ENCODE results near the gene DYNC2I2. TPM values are rescaled to one million over a fixed set of nuclear protein-coding genes. Genes with fewer than 3 reads are reported as not detected.

DYNC2I2 gene
- total and polyA plus RNA-seq, 2 donors (not counting 3 experiments of a cell fraction or from before 2014, with no cell fraction given) = 73.6 to 82.6 TPM

GRCh38 chr9:128705051-128705965 is 48.7 kb upstream of the DYNC2I2 start:
- FAIRE-seq = no peak
- no peaks in the 10 kb centered on the region for H4K20me1 ChIP-seq (replicated peaks; ENCODE audit: control insufficient read depth, extremely low read depth, insufficient read depth, low read length)
- no peaks in the 10 kb centered on the region for H3K9me1 ChIP-seq (replicated peaks; ENCODE audit: control insufficient read depth, extremely low read depth, insufficient read depth, low read length)
- H3K4me2 ChIP-seq (ENCODE audit: insufficient read depth, low read length) = no peak overlapping the region
- dilution Hi-C loops (cut with MboI; ENCODE audit: extremely low pct_ligation_motif_present, low sequenced_read_pairs) (no loop called here), intact Hi-C loops (cut with micrococcal nuclease) (no loop called here)
- peaks cover 2 to 4% of the 10 kb centered on the region in 2 experiments for H3K36me3 ChIP-seq (ENCODE audit: control insufficient read depth in 2 of 2, extremely low read depth in 1 of 2, insufficient read depth in 2 of 2, low read length in 2 of 2)
- ChIA-PET POLR2A (interaction anchor here (0.5 kb wide), 1 partner anchor 11 kb away, joined by 6 read pairs; no protein-coding TSS in a partner anchor), CTCF (interaction anchor here (2.1 kb wide), 1 partner anchor 19 kb away, joined by 7 read pairs; the partner anchor contains the start of gene ZDHHC12)
- H3K4me3 ChIP-seq (replicated peaks in 1 of 3; ENCODE audit: insufficient read depth in 1 of 3, low read depth in 1 of 3, low read length in 3 of 3) = no peak overlapping the region
- BruUV-seq (replicated peaks) = no TSS peak
- no peak overlapping the region for H2AFZ ChIP-seq (ENCODE audit: low read depth, low read length)
- H3K27me3 ChIP-seq (ENCODE audit: control insufficient read depth in 2 of 2, insufficient read depth in 2 of 2, low read length in 2 of 2) = no peaks in the 10 kb centered on the region
- H3K9ac ChIP-seq (replicated peaks; ENCODE audit: extremely low read depth, insufficient read depth, low read length) = no peak overlapping the region
- no peak for DNase-seq (ENCODE audit: low read depth, low spot score)
- H3K4me1 ChIP-seq (ENCODE audit: control insufficient read depth, extremely low read depth, insufficient read depth, low read length) = peaks cover 14% of the 10 kb centered on the region
- peaks cover 10% of the 10 kb centered on the region for H3K79me2 ChIP-seq (ENCODE audit: control insufficient read depth, insufficient read depth, low read length)
- H3K27ac ChIP-seq (ENCODE audit: insufficient read depth, low read depth, low read length) = no peak overlapping the region
- TF ChIP-seq GATA2 (IDR thresholded peaks at IDR 0.05; ENCODE audit: insufficient read depth, insufficient read length, low read depth, low read length) = no peak
- no peak for TF ChIP-seq POLR2A (IDR thresholded peaks at IDR 0.05; ENCODE audit: low read depth, low read length)
- no peak for TF ChIP-seq MAX (IDR thresholded peaks at IDR 0.05; ENCODE audit: insufficient read depth, insufficient read length)
- no peak for TF ChIP-seq JUN (IDR thresholded peaks at IDR 0.05; ENCODE audit: borderline replicate concordance, insufficient read depth, insufficient read length, low read depth)
- TF ChIP-seq CTCF (IDR thresholded peaks at IDR 0.05; ENCODE audit: extremely low read depth in 1 of 2, insufficient read depth in 1 of 2, low read depth in 1 of 2, low read length in 2 of 2) = no peak
- TF ChIP-seq POLR2AphosphoS5 (IDR thresholded peaks at IDR 0.05; ENCODE audit: insufficient read depth, low read depth, low read length) = no peak
- TF ChIP-seq EZH2 (IDR thresholded peaks at IDR 0.05; ENCODE audit: borderline replicate concordance, low read depth, low read length, severe bottlenecking) = no peak
- no peak for TF ChIP-seq MYC (IDR thresholded peaks at IDR 0.05; ENCODE audit: low read depth, low read length)
- no peak for TF ChIP-seq FOS (IDR thresholded peaks at IDR 0.05; ENCODE audit: borderline replicate concordance, insufficient read depth, low read length)
- no peaks in the 10 kb centered on the region for H3K9me3 ChIP-seq (replicated peaks; ENCODE audit: control insufficient read depth, insufficient read depth, low read length)

Data from endothelial cell of umbilical vein (primary cell).